A673 (cell line): Measurements from ENCODE around the gene ID3. TPM values are rescaled to one million over a fixed set of nuclear protein-coding genes. Genes with fewer than 3 reads are reported as not detected.

Source experiments
- BruUV-seq: library from RNA; stranded (reverse); fragments of 400-500 nt; replicated peaks from 2 replicates; lab custom pipeline; 2021; lab: Mats Ljungman, UMichigan
- CTCF ChIA-PET: fragments of 300-600 bp; sonication (Branson Sonifier 250); formaldehyde crosslinking; loops from one replicate; lab custom pipeline; 2022; ENCODE audit warnings: antibody characterized with exemption; lab: Charles Lee
- POLR2A ChIA-PET: fragments of 300-600 bp; sonication (Branson Sonifier 250); formaldehyde crosslinking; loops from one replicate; lab custom pipeline; 2022; ENCODE audit warnings: antibody characterized with exemption; ENCODE audit not compliant: low non-redundant PET; lab: Charles Lee
- DNase-seq: peaks from one replicate; pipeline ENCODE4 v3.0.0-alpha.2; 2015; ENCODE audit warnings: low spot score
- H3K27ac ChIP-seq: fragments of 200-600 bp; sonication (generic); 2 replicates; pipeline ENCODE4 v1.5.1; 2016; ENCODE audit warnings: mixed run types, low read depth, mild to moderate bottlenecking, mixed read lengths, antibody characterized with exemption, low read length; ENCODE audit not compliant: poor library complexity, severe bottlenecking
- H3K27me3 ChIP-seq: fragments of 200-600 bp; sonication (generic); replicated peaks from 2 replicates; pipeline ENCODE4 v1.6.1; 2017; ENCODE audit warnings: mixed run types, low read depth, mild to moderate bottlenecking, mixed read lengths, antibody characterized with exemption, low read length; ENCODE audit not compliant: insufficient read depth, poor library complexity
- H3K36me3 ChIP-seq: fragments of 200-600 bp; sonication (generic); 2 replicates; pipeline ENCODE4 v1.6.1; 2016; ENCODE audit warnings: mixed run types, mild to moderate bottlenecking, mixed read lengths, antibody characterized with exemption, low read length; ENCODE audit not compliant: insufficient read depth, poor library complexity, severe bottlenecking
- H3K4me1 ChIP-seq: fragments of 200-600 bp; sonication (generic); 2 replicates; pipeline ENCODE4 v1.6.1; 2017; ENCODE audit warnings: mixed run types, mild to moderate bottlenecking, mixed read lengths, antibody characterized with exemption, low read length; ENCODE audit not compliant: insufficient read depth, poor library complexity, severe bottlenecking
- H3K4me3 ChIP-seq: fragments of 200-600 bp; sonication (generic); 2 replicates; pipeline ENCODE4 v1.5.1; 2016; ENCODE audit warnings: low read depth, mixed run types, mild to moderate bottlenecking, mixed read lengths, low read length; ENCODE audit not compliant: poor library complexity, severe bottlenecking
- H3K9me3 ChIP-seq: fragments of 200-600 bp; sonication (generic); 2 replicates; pipeline ENCODE4 v1.6.1; 2016; ENCODE audit warnings: mixed run types, low read depth, mild to moderate bottlenecking, mixed read lengths, antibody characterized with exemption, low read length; ENCODE audit not compliant: poor library complexity, severe bottlenecking
- CTCF ChIP-seq: fragments of 300-800, 200-600 bp; sonication (generic); conservative IDR thresholded peaks from 2 replicates; pipeline ENCODE4 v1.5.1; 2017; ENCODE audit warnings: low read depth, mild to moderate bottlenecking, antibody characterized with exemption, low read length, moderate library complexity, mixed read lengths
- EZH2 ChIP-seq: fragments of 200-600 bp; sonication (generic); IDR thresholded peaks from 2 replicates; pipeline ENCODE4 v1.6.1; 2017; ENCODE audit warnings: borderline replicate concordance, low read depth, mild to moderate bottlenecking, mixed read lengths, antibody characterized with exemption, low read length; ENCODE audit not compliant: poor library complexity, severe bottlenecking
- intact Hi-C: fragments of 100-400 bp; cut with micrococcal nuclease; formaldehyde crosslinking; loops from one replicate; pipeline ENCODE4 v1.10.0; 2022; ENCODE audit not compliant: unreplicated experiment
- total RNA-seq: library from RNA; stranded (reverse); gene quantifications from 2 replicates; pipeline ENCODE4 v1.2.3, GENCODE V29; 2021

ID3 gene
- total RNA-seq, 1 experiment from 2014 or later, result 140 TPM

- CTCF ChIA-PET, result no interaction called here
- H3K4me3 ChIP-seq, result no peak overlapping the region
- intact Hi-C loops, result no loop called here
- H3K4me1 ChIP-seq, result peaks cover 7% of the 10 kb centered on the region
- H3K36me3 ChIP-seq, result no peaks in the 10 kb centered on the region
- DNase-seq, result no peak
- no peaks in the 10 kb centered on the region for H3K9me3 ChIP-seq
- POLR2A ChIA-PET, result no interaction called here
- no peaks in the 10 kb centered on the region for H3K27me3 ChIP-seq
- no TSS peak for BruUV-seq
- TF ChIP-seq EZH2, result no peak
- TF ChIP-seq CTCF, result no peak
- no peak overlapping the region for H3K27ac ChIP-seq
Measured at GRCh38 chr1:23573574-23574182, 14.4 kb upstream of the ID3 start.

GRCh38 chr1:23571465-23571864, 12.2 kb upstream of the ID3 start:
- intact Hi-C loops, result no loop called here
- TF ChIP-seq EZH2, result no peak
- TF ChIP-seq CTCF, result no peak
- DNase-seq, result no peak
- H3K9me3 ChIP-seq, result no peaks in the 10 kb centered on the region
- BruUV-seq, result no TSS peak
- no peak overlapping the region for H3K27ac ChIP-seq
- no peak overlapping the region for H3K4me3 ChIP-seq
- ChIA-PET POLR2A (no interaction called here), CTCF (no interaction called here)
- H3K36me3 ChIP-seq, result no peaks in the 10 kb centered on the region
- no peaks in the 10 kb centered on the region for H3K27me3 ChIP-seq
- peaks cover 12% of the 10 kb centered on the region for H3K4me1 ChIP-seq

GRCh38 chr1:23570001-23570691, 10.8 kb upstream of the ID3 start:
- H3K36me3 ChIP-seq, result no peaks in the 10 kb centered on the region
- ChIA-PET POLR2A (no interaction called here), CTCF (interaction anchor here (0.6 kb wide), 1 partner anchor 67 kb away, joined by 6 read pairs; no protein-coding TSS in a partner anchor)
- intact Hi-C loops, result no loop called here
- no peaks in the 10 kb centered on the region for H3K9me3 ChIP-seq
- no peaks in the 10 kb centered on the region for H3K27me3 ChIP-seq
- no peak for DNase-seq
- no peak overlapping the region for H3K4me3 ChIP-seq
- peaks cover 12% of the 10 kb centered on the region for H3K4me1 ChIP-seq
- no peak for TF ChIP-seq EZH2
- TF ChIP-seq CTCF, result no peak
- no peak overlapping the region for H3K27ac ChIP-seq
- no TSS peak for BruUV-seq
